AG04450 (cell line): ENCODE data around the gene IL1RAPL2. TPM values are rescaled to one million over a fixed set of nuclear protein-coding genes. Genes with fewer than 3 reads are reported as not detected.
"Not testable (repeated sequence)": the region's sequence is repeated elsewhere in the genome, so short reads cannot be mapped to it uniquely, and the experiment has no call there.

Source experiments
- CTCF ChIA-PET: fragments of 300-600, 350-600 bp; formaldehyde crosslinking; extraction: SDS; loops from one replicate; lab custom pipeline; 2022; ENCODE audit warnings: antibody characterized with exemption, inconsistent platforms; lab: Charles Lee
- POLR2A ChIA-PET: fragments of 350-600 bp; formaldehyde crosslinking; extraction: SDS; loops from one replicate; lab custom pipeline; 2021; ENCODE audit warnings: antibody characterized with exemption, inconsistent platforms; lab: Yijun Ruan, JAX
- DNase-seq: peaks from one replicate; pipeline ENCODE4 v3.0.0-alpha.2; 2011; ENCODE audit warnings: low read depth, low spot score
- H3K27ac ChIP-seq: one replicate; pipeline ENCODE4 v1.5.1; 2012; ENCODE audit warnings: low read depth, low read length, control low read depth
- H3K27me3 ChIP-seq: one replicate; pipeline ENCODE4 v1.6.0; 2012; ENCODE audit warnings: low read length; ENCODE audit not compliant: control insufficient read depth, insufficient read depth
- H3K4me3 ChIP-seq: 2 replicates; pipeline ENCODE4 v1.5.1; 2011; ENCODE audit warnings: mild to moderate bottlenecking, low read depth, low read length, control low read depth
- H3K9me3 ChIP-seq: 2 replicates; pipeline ENCODE4 v1.5.1; 2012; ENCODE audit warnings: low read length; ENCODE audit not compliant: control insufficient read depth, insufficient read depth
- CTCF ChIP-seq: IDR thresholded peaks from 2 replicates; pipeline ENCODE4 v1.5.1; 2011; ENCODE audit warnings: low read depth, low read length, control low read depth, inconsistent platforms
- polyA plus RNA-seq: library from polyadenylated mRNA; depleted of rRNA; stranded (reverse); fragments of >200 nt; gene quantifications from 2 replicates; pipeline ENCODE4 v1.2.3, GENCODE V29; 2011

The IL1RAPL2 gene
- polyA plus RNA-seq, 1 experiment = 0.71 TPM

- ChIA-PET POLR2A (no interaction called here), CTCF (no interaction called here)
- TF ChIP-seq CTCF = no peak
- Histone ChIP-seq H3K27me3 (no peaks in the 10 kb centered on the region), H3K9me3 (peaks cover 5% of the 10 kb centered on the region; the same call in 1 of the 2 replicates), H3K4me3 (no peak within 1 kb of the TSS), H3K27ac (no peak within 1 kb of the TSS)
- no peak for DNase-seq
Observed at GRCh38 chrX:105220636-105221035, 654.6 kb downstream of the IL1RAPL2 start, which contains the start of gene TEX13A. Gene TEX13A, minus strand, starts transcription at chrX:105220694. Its CDS starts 297 bp downstream, at chrX:105220397.

- peaks cover 5% of the 10 kb centered on the region; the same call in 1 of the 2 replicates for H3K9me3 ChIP-seq
- DNase-seq = no peak
- H3K4me3 ChIP-seq = no peak overlapping the region
- ChIA-PET CTCF (no interaction called here), POLR2A (no interaction called here)
- no peak overlapping the region for H3K27ac ChIP-seq
- no peaks in the 10 kb centered on the region for H3K27me3 ChIP-seq
- no peak for TF ChIP-seq CTCF
Observed at GRCh38 chrX:105221374-105221773, 655.4 kb downstream of the IL1RAPL2 start.

GRCh38 chrX:105226499-105226898 lies 660.5 kb downstream of the IL1RAPL2 start:
- Histone ChIP-seq H3K27ac (no peak overlapping the region), H3K4me3 (no peak overlapping the region), H3K27me3 (no peaks in the 10 kb centered on the region), H3K9me3 (no peaks in the 10 kb centered on the region)
- TF ChIP-seq CTCF = no peak
- CTCF ChIA-PET = no interaction called here
- DNase-seq = no peak
- POLR2A ChIA-PET = no interaction called here

- H3K4me3 ChIP-seq = no peak overlapping the region
- no peak for DNase-seq
- TF ChIP-seq CTCF = no peak
- ChIA-PET CTCF (no interaction called here), POLR2A (no interaction called here)
- H3K27ac ChIP-seq = no peak overlapping the region
- H3K27me3 ChIP-seq = no peaks in the 10 kb centered on the region
- H3K9me3 ChIP-seq = no peaks in the 10 kb centered on the region
Observed at GRCh38 chrX:105228602-105229001, 662.6 kb downstream of the IL1RAPL2 start.

GRCh38 chrX:105229146-105229545 lies 663.1 kb downstream of the IL1RAPL2 start:
- Histone ChIP-seq H3K4me3 (no peak overlapping the region), H3K9me3 (no peaks in the 10 kb centered on the region), H3K27me3 (no peaks in the 10 kb centered on the region), H3K27ac (no peak overlapping the region)
- no peak for DNase-seq
- POLR2A ChIA-PET = no interaction called here
- TF ChIP-seq CTCF = no peak
- CTCF ChIA-PET = no interaction called here

GRCh38 chrX:105237407-105237806 lies 671.4 kb downstream of the IL1RAPL2 start:
- DNase-seq, H3K27me3 ChIP-seq, H3K9me3 ChIP-seq, H3K27ac ChIP-seq, POLR2A ChIA-PET, H3K4me3 ChIP-seq, CTCF ChIA-PET: not testable (repeated sequence)
